ENCODE measurements around the gene CKAP2L. TPM values are rescaled to one million over a fixed set of nuclear protein-coding genes. Genes with fewer than 3 reads are reported as not detected.

Gene CKAP2L
- total RNA-seq, 1 experiment from 2014 or later, result 22.6 TPM

DNA sequence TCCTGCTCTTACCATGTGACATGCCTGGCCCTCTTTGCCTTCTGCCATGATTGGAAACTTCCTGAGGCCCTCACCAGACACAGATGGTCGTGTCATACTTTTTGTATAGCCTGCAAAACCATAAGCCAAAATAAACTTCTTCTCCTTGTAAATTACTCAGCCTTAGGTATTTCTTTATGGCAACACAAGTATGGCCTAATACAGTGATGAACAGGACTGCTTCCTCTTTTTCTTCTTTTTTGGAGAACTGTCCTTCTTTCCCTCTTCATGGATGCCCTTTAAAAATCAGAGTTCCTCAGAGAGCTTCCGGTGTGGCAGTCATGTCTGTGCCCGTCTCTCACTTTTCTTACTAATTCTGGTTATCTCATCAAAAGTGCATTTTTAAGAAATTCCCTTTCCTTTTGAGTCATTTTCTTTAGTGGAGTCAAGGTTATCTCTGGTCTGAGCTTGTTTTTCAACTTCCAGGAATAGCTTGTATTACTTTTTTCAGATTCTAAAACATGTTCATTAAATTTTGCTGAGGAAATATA lies 29.1 kb upstream of the CKAP2L start:
- DNase-seq (ENCODE audit: extremely low read depth, low read depth), result no peak

DNA sequence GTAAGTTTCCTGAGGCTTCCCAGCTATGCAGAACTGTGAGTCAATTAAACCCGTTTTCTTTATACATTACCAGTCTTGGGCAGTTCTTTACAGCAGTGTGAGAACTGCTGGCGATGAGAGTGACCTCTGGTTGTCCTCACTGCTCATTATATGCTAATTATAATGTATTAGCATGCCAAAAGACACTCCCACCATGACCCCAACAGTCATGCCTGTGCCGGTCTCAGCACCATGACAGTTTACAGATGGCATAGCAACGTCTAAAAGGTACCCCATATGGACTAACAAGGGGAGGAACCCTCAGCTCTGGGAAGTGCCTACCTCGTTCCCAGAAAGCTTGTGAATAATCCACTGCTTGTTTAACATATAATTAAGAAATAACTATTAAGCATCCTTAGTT lies 28.0 kb upstream of the CKAP2L start:
- no peak for DNase-seq (ENCODE audit: extremely low read depth, low read depth)

GRCh38 chr2:112791693-112792230 lies 27.4 kb upstream of the CKAP2L start:
- no peak for DNase-seq (ENCODE audit: extremely low read depth, low read depth)

GRCh38 chr2:112791019-112791418 lies 26.6 kb upstream of the CKAP2L start:
- no peak for DNase-seq (ENCODE audit: extremely low read depth, low read depth)

- DNase-seq (ENCODE audit: extremely low read depth, low read depth), result no peak
Measured at GRCh38 chr2:112790305-112790704, 25.9 kb upstream of the CKAP2L start.

DNA sequence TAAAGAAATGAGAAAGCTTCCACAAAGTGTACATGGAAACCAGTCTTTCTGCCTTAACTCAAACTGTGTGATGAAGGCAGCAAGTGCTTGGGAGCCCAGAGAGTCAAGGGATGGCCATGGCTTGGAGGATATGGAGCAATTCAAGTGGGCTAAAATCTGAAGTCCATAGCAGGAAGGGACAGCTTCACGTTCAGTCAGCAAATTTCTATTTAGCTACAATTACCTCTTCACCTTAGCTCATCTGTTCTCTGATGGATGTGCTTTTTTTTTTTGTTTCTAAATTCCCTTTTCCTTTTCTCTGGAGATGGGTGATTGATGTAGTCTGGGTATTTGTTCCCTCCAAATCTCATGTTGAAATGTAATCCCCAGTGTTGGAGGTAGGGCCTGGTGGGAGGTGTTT lies 24.8 kb upstream of the CKAP2L start:
- no peak for DNase-seq (ENCODE audit: extremely low read depth, low read depth)

GRCh38 chr2:112788653-112789052 lies 24.2 kb upstream of the CKAP2L start:
- no peak for DNase-seq (ENCODE audit: extremely low read depth, low read depth)

DNA sequence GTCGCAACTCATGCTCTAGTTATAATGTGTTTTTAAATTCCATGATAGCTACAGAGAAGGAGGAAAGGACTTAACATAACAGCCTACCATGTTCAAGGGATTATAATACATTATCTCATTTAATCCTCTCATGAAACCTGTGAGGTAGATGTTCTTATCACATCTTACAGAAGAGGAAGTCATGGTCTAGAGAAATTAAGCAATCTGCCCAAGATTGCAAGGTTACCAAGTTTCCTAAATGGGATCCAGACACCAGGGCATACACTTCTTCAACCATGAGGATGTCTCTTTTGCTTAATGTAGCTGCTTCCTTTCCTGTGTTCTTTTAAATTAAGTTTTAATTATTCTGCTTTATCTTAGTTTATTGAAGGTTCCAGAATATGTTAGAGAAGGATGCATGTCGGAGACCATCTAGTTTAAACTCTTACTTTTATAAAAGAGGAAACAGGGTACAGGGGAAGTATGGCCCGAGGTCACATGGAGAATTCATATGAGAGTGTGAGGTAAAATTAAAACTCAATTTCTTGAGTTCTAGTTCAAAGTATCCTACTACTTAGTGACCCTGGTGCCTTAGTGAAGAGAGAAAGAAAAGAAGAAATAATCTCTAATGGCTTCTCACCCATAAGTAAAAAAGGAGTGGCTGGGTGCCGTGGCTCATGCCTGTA lies 23.5 kb upstream of the CKAP2L start:
- DNase-seq (ENCODE audit: extremely low read depth, low read depth), result no peak

DNA sequence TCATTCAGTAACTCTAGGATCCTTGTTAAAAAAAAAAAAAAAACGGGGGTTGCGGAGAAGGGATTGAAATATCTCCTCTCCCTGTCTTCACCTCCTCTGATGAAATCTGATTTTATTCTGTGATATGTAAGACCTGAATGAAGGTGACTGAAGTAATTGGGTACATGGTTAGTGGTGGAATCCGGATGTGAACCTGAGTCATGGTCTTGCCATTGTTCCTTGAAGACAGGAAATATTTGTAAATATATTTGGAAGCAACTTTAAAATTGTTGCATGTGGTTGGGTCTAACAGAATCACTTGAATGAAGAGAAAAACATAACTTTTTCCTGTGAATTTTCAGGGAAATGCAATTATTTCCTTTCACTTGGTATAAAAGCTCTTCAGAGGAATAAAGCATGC lies 22.9 kb upstream of the CKAP2L start:
- DNase-seq (ENCODE audit: extremely low read depth, low read depth), result no peak

GRCh38 chr2:112784199-112785189 lies 20.1 kb upstream of the CKAP2L start, which contains the start of gene IL1A:
TSS of gene IL1A (minus strand) at chr2:112784493. CDS start at chr2:112783770, 723 bp downstream.
- peak; percentile 74 for DNase-seq (ENCODE audit: extremely low read depth, low read depth)

DNA sequence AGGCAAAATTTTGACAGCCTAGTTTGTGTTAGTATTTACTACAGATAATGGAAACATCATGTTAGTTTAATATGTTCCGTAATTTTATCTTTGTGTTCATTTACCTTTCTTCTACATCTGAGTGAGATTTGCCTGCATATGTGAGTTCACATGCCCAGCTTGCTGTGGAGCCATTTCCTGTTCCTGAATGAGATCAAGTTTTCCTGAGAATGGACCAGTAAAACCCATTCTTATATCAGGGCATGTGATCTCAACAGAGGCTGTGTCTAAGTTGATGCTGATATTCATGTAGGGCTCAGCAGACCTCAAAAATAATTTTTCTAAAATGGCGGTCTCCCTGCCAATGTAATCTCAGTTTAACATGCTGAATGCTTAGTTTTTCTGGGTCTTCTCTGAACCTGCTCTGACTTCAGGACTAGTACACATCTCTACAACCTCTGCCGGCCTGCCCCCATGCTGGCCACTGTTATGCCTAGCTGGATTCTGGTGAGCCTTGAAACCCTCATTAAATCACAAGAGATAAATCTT lies 18.8 kb upstream of the CKAP2L start:
- DNase-seq (ENCODE audit: extremely low read depth, low read depth), result no peak

DNA sequence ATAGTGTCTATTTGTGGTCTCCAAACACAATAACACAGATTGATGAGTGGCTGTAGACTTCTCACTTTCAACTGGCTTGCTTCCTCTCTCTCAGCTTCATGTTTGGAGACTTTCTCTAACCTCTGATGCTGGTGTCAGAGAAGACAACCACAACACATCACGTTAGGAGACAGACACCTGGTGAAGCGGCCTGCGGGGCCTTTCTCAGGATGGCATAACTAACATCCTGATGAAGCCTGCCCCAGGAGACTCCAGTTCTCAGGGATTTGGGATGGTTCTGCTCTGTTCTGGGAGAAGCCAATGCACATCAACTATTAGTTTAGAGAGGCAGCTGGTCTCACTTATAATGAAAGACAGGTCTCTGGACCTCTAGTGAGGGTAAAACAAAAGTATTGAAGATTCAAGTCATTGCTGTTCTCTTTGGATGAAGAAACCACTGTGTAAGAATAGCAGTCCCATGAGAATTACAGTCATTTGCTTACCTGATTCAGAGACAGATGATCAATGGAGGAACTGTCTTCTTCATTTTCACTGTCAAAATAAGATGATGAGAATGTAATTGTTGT lies 17.9 kb upstream of the CKAP2L start:
- DNase-seq (ENCODE audit: extremely low read depth, low read depth), result no peak

- no peak for DNase-seq (ENCODE audit: extremely low read depth, low read depth)
Measured at GRCh38 chr2:112779598-112779997, 15.2 kb upstream of the CKAP2L start.

DNA sequence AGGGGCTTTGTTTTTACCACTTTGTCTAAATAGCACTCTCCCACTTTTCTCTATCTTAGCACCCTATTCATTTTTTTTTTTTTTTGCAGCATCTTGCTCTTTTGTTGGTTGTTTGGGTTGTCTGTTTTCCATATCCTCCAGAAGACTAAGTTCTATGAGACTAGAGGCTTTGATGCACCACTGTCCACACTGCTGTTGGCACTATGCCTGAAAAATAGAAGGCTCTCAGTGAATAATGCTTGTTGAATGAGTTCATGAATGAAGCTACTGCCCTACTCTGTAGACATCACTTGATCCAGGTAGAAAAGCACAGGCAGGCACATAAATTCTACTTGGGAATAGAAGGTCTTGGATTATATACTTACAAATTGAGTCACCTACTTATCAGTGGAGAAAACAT lies 12.6 kb upstream of the CKAP2L start:
- no peak for DNase-seq (ENCODE audit: extremely low read depth, low read depth)

- DNase-seq (ENCODE audit: extremely low read depth, low read depth), result no peak
Measured at GRCh38 chr2:112776113-112776512, 11.7 kb upstream of the CKAP2L start.

DNA sequence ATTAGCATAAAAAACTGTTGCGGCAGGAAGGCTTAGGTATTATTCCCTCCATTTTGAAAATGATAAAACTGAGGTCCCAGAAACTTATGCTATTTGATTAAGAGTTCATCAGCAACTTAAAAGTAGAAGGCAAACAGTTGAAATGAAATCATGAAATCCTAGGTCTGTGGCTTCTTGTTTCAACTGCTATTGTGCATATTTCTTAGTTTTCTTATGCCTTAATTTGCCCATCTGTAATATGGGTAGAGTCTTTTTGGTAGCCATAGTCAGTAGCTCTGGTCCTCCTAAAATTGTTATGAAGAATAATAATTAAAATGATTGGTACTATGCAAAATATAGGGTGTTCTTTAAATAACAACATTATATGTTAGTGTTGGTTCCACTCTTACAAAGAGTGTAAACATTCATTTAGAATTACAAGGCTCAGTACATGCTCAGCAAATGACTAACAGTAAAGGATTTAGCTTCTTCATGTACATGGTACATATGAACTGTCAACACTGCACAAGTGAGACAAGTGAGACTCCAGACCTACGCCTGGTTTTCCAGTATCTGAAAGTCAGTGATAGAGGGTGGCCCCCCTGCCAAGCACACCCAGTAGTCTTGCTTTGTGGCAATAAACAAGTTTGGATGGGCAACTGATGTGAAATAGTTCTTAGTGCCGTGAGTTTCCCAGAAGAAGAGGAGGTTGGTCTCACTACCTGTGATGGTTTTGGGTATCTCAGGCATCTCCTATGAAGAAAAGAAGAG lies 10.3 kb upstream of the CKAP2L start:
- no peak for DNase-seq (ENCODE audit: extremely low read depth, low read depth)

DNA sequence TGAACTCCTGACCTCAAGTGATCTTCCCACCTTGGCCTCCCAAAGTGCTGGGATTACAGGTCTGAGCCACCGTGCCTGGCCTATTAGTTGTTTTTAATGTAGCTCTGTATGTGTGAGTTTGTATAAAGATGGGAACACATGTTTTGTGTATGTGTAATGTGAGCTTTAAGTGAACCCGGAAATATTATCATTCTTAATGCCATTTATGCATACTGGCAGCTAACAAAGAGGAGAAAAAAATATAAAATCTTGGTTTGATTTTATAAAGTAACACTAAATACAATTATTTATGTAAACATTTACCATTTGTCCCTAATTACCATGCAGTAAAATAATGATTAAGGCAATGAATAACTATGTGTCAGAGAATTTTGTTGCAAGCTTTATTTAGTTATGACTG lies 9.1 kb upstream of the CKAP2L start:
- no peak for DNase-seq (ENCODE audit: extremely low read depth, low read depth)

- DNase-seq (ENCODE audit: extremely low read depth, low read depth), result no peak
Measured at GRCh38 chr2:112772911-112773475, 8.6 kb upstream of the CKAP2L start.

- DNase-seq (ENCODE audit: extremely low read depth, low read depth), result no peak
Measured at GRCh38 chr2:112772322-112772721, 7.9 kb upstream of the CKAP2L start.

GRCh38 chr2:112768432-112768831 lies 4.0 kb upstream of the CKAP2L start:
- no peak for DNase-seq (ENCODE audit: extremely low read depth, low read depth)

Measured in NCI-H460 (cell line).